IPS-18c (cell line): ENCODE results near the gene ATG4A.

Experiments
- H3K4me3 ChIP-seq: 2 replicates; pipeline ENCODE4 v1.7.0; 2013; ENCODE audit warnings: low read depth, mild to moderate bottlenecking, low read length, moderate library complexity; ENCODE audit not compliant: insufficient read depth
- H3K9me3 ChIP-seq: one replicate; pipeline ENCODE4 v1.6.1; 2013; ENCODE audit warnings: mild to moderate bottlenecking, low read length, moderate library complexity; ENCODE audit not compliant: control insufficient read depth, insufficient read depth

The ATG4A gene

DNA sequence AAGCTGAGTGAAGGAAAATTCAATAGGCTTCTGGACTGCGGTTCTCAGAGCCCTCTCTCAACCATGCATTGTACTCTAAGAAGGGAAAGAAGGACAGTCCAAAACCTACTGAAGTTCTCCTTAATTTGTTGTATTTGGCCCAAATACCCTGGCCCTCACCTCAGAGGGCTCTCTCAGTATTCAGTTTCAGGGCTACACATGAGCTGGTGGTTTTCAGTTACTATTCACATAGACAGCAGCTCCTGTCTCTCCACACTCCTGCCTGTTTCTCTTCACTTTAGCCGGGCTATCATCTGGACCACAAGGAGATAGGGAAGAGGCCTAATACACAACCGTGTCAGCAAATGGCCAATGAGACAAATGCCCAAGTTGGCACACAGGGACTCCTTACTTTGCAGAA is 66.0 kb downstream of the ATG4A start:
- H3K4me3 ChIP-seq = no peak overlapping the region
- H3K9me3 ChIP-seq = no peaks in the 10 kb centered on the region

- no peak overlapping the region for H3K4me3 ChIP-seq
- no peaks in the 10 kb centered on the region for H3K9me3 ChIP-seq
Observed at GRCh38 chrX:108159028-108159670, 67.6 kb downstream of the ATG4A start.

DNA sequence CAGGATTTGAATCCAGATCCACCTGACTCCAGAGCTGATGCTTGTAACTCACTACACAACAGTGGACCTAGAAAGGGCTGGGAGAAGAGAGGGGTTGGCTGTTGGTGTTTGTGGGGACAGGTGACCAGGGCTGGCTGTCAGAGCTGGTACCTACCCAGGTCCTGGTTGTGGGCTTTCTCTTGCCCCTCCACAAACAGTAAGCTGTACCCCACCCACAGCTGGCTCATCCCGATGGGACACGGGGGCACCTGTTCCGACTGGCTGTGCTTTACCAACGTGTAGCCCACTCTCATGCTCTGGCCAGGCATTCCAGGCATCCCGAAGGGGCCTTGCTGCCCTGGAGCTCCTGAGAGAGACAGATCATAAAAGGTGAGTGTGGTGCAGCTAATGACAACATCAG is 68.7 kb downstream of the ATG4A start:
- Histone ChIP-seq H3K4me3 (no peak overlapping the region), H3K9me3 (no peaks in the 10 kb centered on the region)

DNA sequence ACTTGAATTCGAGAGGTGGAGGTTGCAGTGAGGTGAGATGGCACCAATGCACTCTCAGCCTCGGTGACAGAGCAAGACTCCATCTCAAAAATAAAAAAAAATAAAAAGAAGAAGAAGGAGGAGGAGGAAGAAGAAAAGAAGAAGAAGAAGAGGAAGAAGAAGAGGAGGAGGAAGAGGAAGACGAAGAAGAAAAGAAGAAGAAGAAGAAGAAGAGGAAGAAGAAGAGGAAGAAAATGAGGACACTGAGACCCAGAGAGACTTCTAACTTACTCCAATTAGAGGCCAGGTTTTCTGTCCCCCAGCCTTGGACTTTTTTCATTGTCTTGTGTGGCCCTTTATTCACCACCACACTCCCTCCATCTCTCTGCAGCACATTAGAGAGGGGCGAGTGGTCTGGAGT is 70.7 kb downstream of the ATG4A start:
- H3K9me3 ChIP-seq = no peaks in the 10 kb centered on the region
- H3K4me3 ChIP-seq = no peak overlapping the region

DNA sequence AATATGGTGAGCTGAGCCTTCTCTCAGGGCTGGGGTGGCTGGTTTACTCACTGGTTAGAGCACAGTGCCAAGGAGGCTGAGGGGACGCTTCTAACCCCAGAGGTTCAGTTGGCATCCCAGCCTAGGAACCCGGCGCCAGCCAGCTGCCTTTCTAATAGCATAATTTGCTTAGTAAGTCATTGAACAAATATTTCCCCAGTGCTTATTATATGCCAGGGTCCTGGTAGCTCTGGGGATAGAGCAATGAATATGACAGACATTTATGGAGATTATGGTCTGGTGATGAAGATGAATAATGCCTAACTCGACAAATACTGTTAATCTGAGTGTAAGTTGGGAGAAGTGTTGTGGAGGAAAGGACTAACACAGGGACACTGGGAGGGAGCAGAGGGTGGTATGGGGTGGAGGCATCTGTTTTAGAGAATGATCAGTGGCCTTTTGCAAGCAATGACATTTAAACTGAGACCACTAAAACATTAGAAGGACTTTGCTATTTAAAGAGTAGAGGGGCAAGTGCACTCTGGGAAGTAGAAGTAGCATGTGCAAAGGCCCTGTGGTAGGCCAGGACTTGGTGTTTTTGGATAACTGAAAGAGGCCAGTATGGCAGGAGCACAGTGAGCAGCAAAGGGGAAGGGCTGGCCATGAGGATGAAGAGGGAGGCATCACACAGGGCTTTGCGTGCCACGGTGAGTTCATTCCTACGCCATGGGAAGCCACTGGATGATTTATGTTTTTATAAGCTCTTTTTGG is 71.9 kb downstream of the ATG4A start:
- no peak overlapping the region for H3K4me3 ChIP-seq
- no peaks in the 10 kb centered on the region for H3K9me3 ChIP-seq

GRCh38 chrX:108165383-108166111 is 74.0 kb downstream of the ATG4A start:
- Histone ChIP-seq H3K4me3 (no peak overlapping the region), H3K9me3 (no peaks in the 10 kb centered on the region)

GRCh38 chrX:108167211-108167872 is 75.8 kb downstream of the ATG4A start:
- H3K4me3 ChIP-seq = no peak overlapping the region

GRCh38 chrX:108168961-108169740 is 77.6 kb downstream of the ATG4A start:
- H3K4me3 ChIP-seq = no peak overlapping the region
- no peaks in the 10 kb centered on the region for H3K9me3 ChIP-seq

More at GRCh38 chrX:108167211-108167872, 75.8 kb downstream of the ATG4A start:
- H3K9me3 ChIP-seq = no peaks in the 10 kb centered on the region

DNA sequence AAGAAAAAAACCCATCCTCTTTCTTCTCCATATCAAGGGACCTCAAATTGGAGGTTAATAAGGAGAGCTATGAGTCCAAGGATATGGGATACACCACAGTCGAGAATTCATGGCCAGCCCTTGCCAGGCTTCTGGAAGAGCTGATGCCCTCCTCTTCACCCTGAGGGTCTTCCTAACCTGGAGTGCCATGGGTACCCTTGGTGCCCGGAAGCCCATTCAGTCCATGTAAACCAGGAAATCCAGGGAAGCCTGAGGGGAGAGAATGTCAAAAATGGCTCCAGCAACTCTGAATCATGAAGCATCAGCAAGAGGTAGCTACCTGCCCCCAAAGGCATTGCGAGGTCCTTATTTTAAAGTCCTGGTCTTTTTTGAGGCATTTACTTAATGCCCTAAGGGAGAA is 78.2 kb downstream of the ATG4A start:
- Histone ChIP-seq H3K9me3 (no peaks in the 10 kb centered on the region), H3K4me3 (no peak overlapping the region)

GRCh38 chrX:108171671-108172070 is 80.1 kb downstream of the ATG4A start:
- H3K4me3 ChIP-seq = no peak overlapping the region
- H3K9me3 ChIP-seq = no peaks in the 10 kb centered on the region

- no peaks in the 10 kb centered on the region for H3K9me3 ChIP-seq
- no peak overlapping the region for H3K4me3 ChIP-seq
Observed at GRCh38 chrX:108173874-108174273, 82.3 kb downstream of the ATG4A start.

DNA sequence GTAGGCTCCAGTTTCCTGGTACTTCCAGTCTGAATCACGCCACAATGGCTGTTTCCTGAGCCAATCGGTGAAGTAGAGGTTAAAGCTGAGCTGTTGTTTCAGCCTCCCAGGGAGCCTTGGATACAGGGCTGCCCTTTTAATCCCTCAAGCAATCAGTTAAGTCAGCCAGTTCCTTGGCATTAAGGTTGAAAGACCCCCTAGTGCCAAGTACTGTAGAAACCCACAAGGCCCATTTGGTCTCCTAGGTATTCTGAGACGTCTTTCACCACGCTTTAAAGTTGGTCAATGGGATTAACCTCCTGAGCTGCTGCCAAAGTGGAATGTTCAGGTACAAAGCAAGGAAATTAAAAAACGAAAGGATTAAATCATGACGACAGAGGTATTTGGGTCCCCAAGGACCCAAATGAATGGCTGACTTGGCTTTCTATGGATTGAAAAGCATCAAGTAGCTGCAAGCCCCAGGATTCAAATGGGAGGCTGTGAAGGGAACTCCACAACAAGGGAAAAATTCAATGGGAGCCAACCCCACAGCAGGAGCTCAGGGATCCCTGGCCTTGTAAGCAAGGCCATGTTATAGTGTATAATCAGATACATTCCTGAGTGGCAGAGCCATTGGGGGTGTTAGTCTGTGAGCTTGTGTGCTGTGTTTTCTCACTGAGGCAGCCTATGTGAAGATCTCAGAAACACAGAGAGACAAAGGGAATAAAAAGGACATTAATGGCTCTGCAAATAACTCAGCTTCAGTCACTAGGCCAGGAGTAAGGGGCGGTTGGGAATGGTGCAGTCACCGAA is 86.0 kb downstream of the ATG4A start:
- H3K9me3 ChIP-seq = no peaks in the 10 kb centered on the region
- no peak overlapping the region for H3K4me3 ChIP-seq

DNA sequence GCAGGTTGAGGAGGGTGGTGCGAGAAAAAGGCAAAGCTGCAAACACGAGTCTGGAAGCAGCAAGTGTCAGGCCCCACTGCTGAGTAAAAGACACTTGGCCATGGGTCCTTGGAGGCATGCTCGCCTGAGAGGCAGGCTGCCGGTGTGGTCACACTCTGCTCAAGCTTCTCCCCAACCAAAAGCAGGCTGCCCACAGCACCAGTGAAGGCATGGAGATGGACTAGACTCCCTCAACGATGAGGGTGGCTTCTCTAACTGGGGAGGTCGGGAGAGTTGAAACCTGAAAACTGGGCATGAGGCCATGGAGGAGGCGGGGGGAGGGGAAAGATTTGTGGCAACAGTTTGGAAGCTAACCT is 86.5 kb downstream of the ATG4A start:
- Histone ChIP-seq H3K4me3 (no peak overlapping the region), H3K9me3 (no peaks in the 10 kb centered on the region)

DNA sequence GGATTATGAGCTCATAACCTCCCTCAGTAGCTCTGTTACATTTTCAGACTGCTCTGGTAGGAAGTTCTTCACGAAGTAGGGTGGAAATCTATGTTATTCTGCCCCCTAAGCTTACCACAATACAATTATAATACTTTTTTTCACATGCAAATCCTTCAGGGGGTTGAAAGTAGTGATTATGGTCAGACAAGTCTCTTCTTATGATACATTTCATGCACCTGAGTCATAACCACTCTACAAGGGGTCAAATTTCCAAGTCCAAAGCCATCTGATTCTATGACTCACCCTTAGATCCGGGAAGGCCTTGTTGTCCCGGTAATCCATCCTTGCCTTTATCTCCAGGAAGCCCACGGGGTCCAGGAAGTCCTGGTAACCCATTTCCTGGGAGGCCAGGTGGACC is 95.2 kb downstream of the ATG4A start:
- Histone ChIP-seq H3K4me3 (no peak overlapping the region), H3K9me3 (no peaks in the 10 kb centered on the region)

DNA sequence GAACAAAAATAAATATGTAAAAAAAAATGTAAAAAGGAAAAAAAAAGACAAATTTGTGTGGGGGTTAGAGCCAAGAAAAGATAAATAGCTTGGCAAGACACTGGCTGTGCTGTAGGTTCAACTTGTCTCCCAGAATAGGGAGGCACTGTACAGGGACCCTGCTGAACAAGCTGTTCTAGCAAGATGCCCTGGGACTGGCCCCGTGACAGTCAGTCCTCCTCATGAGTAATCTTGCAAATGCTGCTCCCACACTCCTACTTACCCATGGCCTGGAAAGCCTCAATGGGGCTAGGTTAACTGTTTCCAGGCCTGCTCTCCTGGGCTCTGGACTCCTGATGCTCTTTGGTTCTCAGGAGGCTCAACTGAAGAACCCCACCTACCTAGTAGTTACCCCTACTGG is 106.8 kb downstream of the ATG4A start:
- H3K9me3 ChIP-seq = no peaks in the 10 kb centered on the region

DNA sequence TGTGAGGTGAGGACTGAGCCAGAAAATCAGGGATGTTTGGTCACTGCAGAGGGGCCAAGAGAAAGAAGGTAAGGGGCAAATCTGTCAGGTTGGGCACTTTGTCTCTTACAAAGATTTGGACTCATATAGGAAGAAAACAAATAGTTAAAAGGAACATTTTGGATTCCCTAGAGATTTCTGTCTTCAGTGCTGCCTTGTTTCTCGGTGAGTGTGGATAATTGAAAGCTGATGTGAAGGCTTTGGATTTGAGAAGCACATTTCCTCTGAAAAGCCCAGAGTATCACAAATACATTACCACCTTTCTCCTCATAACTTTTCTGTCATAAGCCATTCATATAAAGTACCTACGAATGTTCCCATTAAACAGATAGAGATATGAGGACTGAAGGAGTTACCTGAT is 107.5 kb downstream of the ATG4A start:
- no peak overlapping the region for H3K4me3 ChIP-seq
- H3K9me3 ChIP-seq = no peaks in the 10 kb centered on the region

More for the DNA sequence above, 106.8 kb downstream of the ATG4A start:
- H3K4me3 ChIP-seq = no peak overlapping the region
